WTC11 (cell line): Measurements from ENCODE around the gene TOM1. TPM values are rescaled to one million over a fixed set of nuclear protein-coding genes. Genes with fewer than 3 reads are reported as not detected.

Experiments used
- ATAC-seq: fragments of 200-7000 bp; cut with Tn5 transposase; 2 replicates; pipeline ENCODE4 v1.10.0; 2021; ENCODE audit warnings: mild to moderate bottlenecking, moderate library complexity
- CTCF ChIA-PET: fragments of 300-600 bp; sonication (Branson Sonifier 250); formaldehyde crosslinking; loops from one replicate; lab custom pipeline; 2021; ENCODE audit warnings: antibody characterized with exemption; lab: Charles Lee
- POLR2A ChIA-PET: fragments of 350-600 bp; sonication (Branson Sonifier 250); formaldehyde crosslinking; loops from one replicate; lab custom pipeline; 2021; ENCODE audit warnings: antibody characterized with exemption; lab: Charles Lee
- DNase-seq: peaks from one replicate; pipeline ENCODE4 v3.0.0; 2021; ENCODE audit warnings: low spot score
- H3K27ac Mint-ChIP-seq: 2 replicates; pipeline ENCODE4 v1.8.0; 2021; ENCODE audit warnings: mixed read lengths
- H3K27me3 Mint-ChIP-seq: 2 replicates; pipeline ENCODE4 v1.8.0; 2021; ENCODE audit warnings: low read depth, mild to moderate bottlenecking, moderate library complexity, mixed read lengths
- H3K36me3 Mint-ChIP-seq: 2 replicates; pipeline ENCODE4 v1.8.0; 2021; ENCODE audit warnings: mixed read lengths
- H3K4me1 Mint-ChIP-seq: 2 replicates; pipeline ENCODE4 v1.8.0; 2022; ENCODE audit warnings: mixed read lengths
- H3K4me3 Mint-ChIP-seq: 2 replicates; pipeline ENCODE4 v1.8.0; 2021; ENCODE audit warnings: mild to moderate bottlenecking, moderate library complexity, mixed read lengths
- H3K9me3 Mint-ChIP-seq: 2 replicates; pipeline ENCODE4 v1.8.0; 2021; ENCODE audit warnings: mixed read lengths
- ATF2 ChIP-seq: sonication (generic); formaldehyde crosslinking; IDR thresholded peaks from 2 replicates; pipeline ENCODE4 v1.8.1; 2022; ENCODE audit warnings: low read depth, missing genetic modification reagents, borderline replicate concordance
- ATF6 ChIP-seq: sonication (generic); formaldehyde crosslinking; IDR thresholded peaks from 2 replicates; pipeline ENCODE4 v1.8.1; 2023; ENCODE audit warnings: mild to moderate bottlenecking, missing genetic modification reagents
- CBFB ChIP-seq: sonication (generic); formaldehyde crosslinking; IDR thresholded peaks from 2 replicates; pipeline ENCODE4 v1.8.1; 2022; ENCODE audit warnings: mild to moderate bottlenecking, low read depth, missing genetic modification reagents
- CREB1 ChIP-seq: sonication (generic); formaldehyde crosslinking; IDR thresholded peaks from 2 replicates; pipeline ENCODE4 v1.8.0; 2023; ENCODE audit warnings: mild to moderate bottlenecking, missing genetic modification reagents
- CREM ChIP-seq: sonication (generic); formaldehyde crosslinking; IDR thresholded peaks from 2 replicates; pipeline ENCODE4 v1.8.1; 2022; ENCODE audit warnings: mild to moderate bottlenecking, missing genetic modification reagents, moderate library complexity
- CTCF ChIP-seq: fragments of 200-600 bp; IDR thresholded peaks from 2 replicates; pipeline ENCODE4 v1.8.0; 2022; ENCODE audit warnings: antibody characterized with exemption
- E2F1 ChIP-seq: sonication (generic); formaldehyde crosslinking; IDR thresholded peaks from 2 replicates; pipeline ENCODE4 v1.8.0; 2022; ENCODE audit warnings: mild to moderate bottlenecking, missing genetic modification reagents
- FOXK1 ChIP-seq: sonication (generic); formaldehyde crosslinking; IDR thresholded peaks from 2 replicates; pipeline ENCODE4 v1.8.0; 2022; ENCODE audit warnings: mild to moderate bottlenecking, moderate library complexity, missing genetic modification reagents
- GRHL2 ChIP-seq: fragments of 250-450 bp; sonication (Bioruptor Pico); IDR thresholded peaks from 2 replicates; pipeline ENCODE4 v1.8.0; 2022; ENCODE audit warnings: mild to moderate bottlenecking, moderate library complexity; ENCODE audit not compliant: insufficient replicate concordance, severe bottlenecking
- GTF2I ChIP-seq: fragments of 250-450 bp; sonication (Bioruptor Pico); conservative IDR thresholded peaks from 2 replicates; pipeline ENCODE4 v1.4.0; 2021; ENCODE audit warnings: mild to moderate bottlenecking
- HMGA2 ChIP-seq: fragments of 250-450 bp; sonication (Bioruptor Pico); IDR thresholded peaks from 2 replicates; pipeline ENCODE4 v1.4.0; 2021; ENCODE audit warnings: mild to moderate bottlenecking, moderate library complexity
- NR1H2 ChIP-seq: sonication (generic); formaldehyde crosslinking; IDR thresholded peaks from 2 replicates; pipeline ENCODE4 v1.9.0; 2021; ENCODE audit warnings: mild to moderate bottlenecking, moderate library complexity, missing genetic modification reagents
- NR2C2 ChIP-seq: sonication (generic); formaldehyde crosslinking; IDR thresholded peaks from 2 replicates; pipeline ENCODE4 v1.8.0; 2022; ENCODE audit warnings: mild to moderate bottlenecking, missing genetic modification reagents
- USF1 ChIP-seq: sonication (generic); formaldehyde crosslinking; IDR thresholded peaks from 2 replicates; pipeline ENCODE4 v1.8.0; 2022; ENCODE audit warnings: mild to moderate bottlenecking, missing genetic modification reagents
- ZMAT4 ChIP-seq: fragments of 250-450 bp; sonication (Bioruptor Pico); IDR thresholded peaks from 2 replicates; pipeline ENCODE4 v1.9.0; 2021; ENCODE audit warnings: mild to moderate bottlenecking
- ZNF121 ChIP-seq: sonication (generic); formaldehyde crosslinking; IDR thresholded peaks from 2 replicates; pipeline ENCODE4 v1.8.0; 2023; ENCODE audit warnings: missing genetic modification reagents
- ZNF232 ChIP-seq: sonication (generic); formaldehyde crosslinking; IDR thresholded peaks from 2 replicates; pipeline ENCODE4 v1.8.0; 2022; ENCODE audit warnings: mild to moderate bottlenecking, missing genetic modification reagents
- ZNF281 ChIP-seq: sonication (generic); formaldehyde crosslinking; IDR thresholded peaks from 2 replicates; pipeline ENCODE4 v1.8.0; 2023; ENCODE audit warnings: mild to moderate bottlenecking, missing genetic modification reagents
- ZNF317 ChIP-seq: sonication (generic); formaldehyde crosslinking; IDR thresholded peaks from 2 replicates; pipeline ENCODE4 v1.8.1; 2023; ENCODE audit warnings: low read depth, mild to moderate bottlenecking, moderate library complexity, missing genetic modification reagents, borderline replicate concordance
- ZNF423 ChIP-seq: fragments of 250-450 bp; sonication (Bioruptor Pico); IDR thresholded peaks from 2 replicates; pipeline ENCODE4 v2.1.2; 2022; ENCODE audit warnings: mild to moderate bottlenecking, moderate library complexity
- total RNA-seq: library from RNA; stranded (reverse); gene quantifications from 3 replicates; pipeline ENCODE4 v1.2.3, GENCODE V29; 2021

Gene TOM1
- total RNA-seq, 1 experiment from 2014 or later, result 23.5 TPM

GRCh38 chr22:35307372-35307771 lies 7.7 kb downstream of the TOM1 start:
- Mint-ChIP-seq H3K27me3 (no peaks in the 10 kb centered on the region), H3K36me3 (no peaks in the 10 kb centered on the region), H3K27ac (peak overlapping the region; percentile 16; the same call in 1 of the 2 replicates), H3K4me3 (no peak overlapping the region), H3K4me1 (peaks cover 19% of the 10 kb centered on the region), H3K9me3 (no peaks in the 10 kb centered on the region)
- ChIA-PET POLR2A (no interaction called here), CTCF (interaction anchor here (1.5 kb wide), 1 partner anchor 76 kb away, joined by 4 read pairs; no protein-coding TSS in a partner anchor)
- DNase-seq (no peak), ATAC-seq (no peak)
- TF ChIP-seq ZMAT4 (CRISPR knock-in tag) (no peak), CTCF (no peak), ZNF317 (CRISPR knock-in tag) (no peak), NR2C2 (no peak), CREM (CRISPR knock-in tag) (no peak), USF1 (CRISPR knock-in tag) (no peak), CBFB (no peak), E2F1 (no peak), ZNF281 (CRISPR knock-in tag) (no peak), NR1H2 (CRISPR knock-in tag) (no peak), ZNF121 (CRISPR knock-in tag) (no peak), FOXK1 (CRISPR knock-in tag) (no peak), ATF6 (CRISPR knock-in tag) (no peak), HMGA2 (CRISPR knock-in tag) (no peak), ZNF232 (no peak), CREB1 (no peak), ZNF423 (CRISPR knock-in tag) (no peak)

GRCh38 chr22:35307892-35308291 lies 8.2 kb downstream of the TOM1 start:
- ChIA-PET CTCF (no interaction called here), POLR2A (no interaction called here)
- Mint-ChIP-seq H3K36me3 (no peaks in the 10 kb centered on the region), H3K4me3 (no peak overlapping the region), H3K9me3 (no peaks in the 10 kb centered on the region), H3K27me3 (no peaks in the 10 kb centered on the region), H3K27ac (no peak overlapping the region), H3K4me1 (peaks cover 19% of the 10 kb centered on the region)
- TF ChIP-seq ATF2 (CRISPR knock-in tag), result no peak
- TF ChIP-seq GTF2I (CRISPR knock-in tag), result peak; percentile 76; the same call in 1 of the 2 replicates
- TF ChIP-seq GRHL2 (CRISPR knock-in tag), result no peak
- ATAC-seq (no peak), DNase-seq (no peak)
